SK-N-MC (cell line): ENCODE results near the gene CATSPERE.

Experiments
- EZH2 ChIP-seq: fragments of 200-600 bp; sonication (generic); IDR thresholded peaks from one replicate; pipeline ENCODE4 v1.6.1; 2017; ENCODE audit warnings: antibody characterized with exemption
- POLR2AphosphoS5 ChIP-seq: IDR thresholded peaks from 2 replicates; pipeline ENCODE4 v1.6.1; 2012; ENCODE audit warnings: mild to moderate bottlenecking, low read depth, low read length, borderline replicate concordance

DNA sequence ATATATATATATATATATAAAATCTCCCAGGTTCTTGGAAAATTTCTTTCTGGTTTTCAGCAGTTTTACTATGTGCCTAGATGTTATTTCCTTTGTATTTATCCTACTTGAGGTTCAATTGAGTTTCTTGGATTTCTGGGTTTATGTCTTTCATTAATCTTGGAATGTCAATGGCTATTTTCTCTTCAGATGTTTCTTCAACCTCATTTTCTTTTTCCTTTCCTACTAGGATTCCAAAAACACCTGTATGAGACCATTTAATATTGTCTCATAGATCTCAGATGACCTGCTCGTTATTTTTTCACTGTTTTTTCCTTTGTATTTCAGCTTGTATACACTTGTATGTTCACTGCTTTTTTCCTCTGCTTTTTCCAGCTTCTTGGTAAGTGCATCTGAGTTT lies 96.5 kb downstream of the CATSPERE start:
- TF ChIP-seq EZH2 (no peak), POLR2AphosphoS5 (no peak)
